ENCODE data around the gene LRRC45. TPM values are rescaled to one million over a fixed set of nuclear protein-coding genes. Genes with fewer than 3 reads are reported as not detected.
A peak's percentile ranks its signal among the peaks of the same experiment; 100 is the strongest.

LRRC45 gene
- total RNA-seq, 2 donors from 2014 or later = 6.1 to 14.2 TPM

- Histone ChIP-seq H3K9me3 (no peaks in the 10 kb centered on the region), H3K27ac (no peak overlapping the region), H3K4me1 (ENCODE audit: control insufficient read depth in 1 of 2, low read depth in 2 of 2) (peaks cover 14 to 23% of the 10 kb centered on the region in 2 donors), H3K27me3 (replicated peaks; ENCODE audit: insufficient read depth) (no peaks in the 10 kb centered on the region), H3K4me3 (peak overlapping the region; percentile 89), H3K36me3 (no peaks in the 10 kb centered on the region)
- no peak for DNase-seq (ENCODE audit: low spot score)
- no peak for ATAC-seq (ENCODE audit: insufficient number of reproducible peaks, low FRiP score, low read depth)
- no peak for TF ChIP-seq CTCF (IDR thresholded peaks at IDR 0.05)
Measured at GRCh38 chr17:82021900-82022309, 1.2 kb upstream of the LRRC45 start.

- H3K9me3 ChIP-seq = no peaks in the 10 kb centered on the region
- no peaks in the 10 kb centered on the region for H3K36me3 ChIP-seq
- DNase-seq (ENCODE audit: low spot score) (no peak), ATAC-seq (ENCODE audit: insufficient number of reproducible peaks, low FRiP score, low read depth) (no peak)
- H3K27me3 ChIP-seq (replicated peaks; ENCODE audit: insufficient read depth) = no peaks in the 10 kb centered on the region
- H3K4me3 ChIP-seq = peak within 1 kb of the TSS; percentile 89
- peaks cover 14 to 23% of the 10 kb centered on the region in 2 donors for H3K4me1 ChIP-seq (ENCODE audit: control insufficient read depth in 1 of 2, low read depth in 2 of 2)
- peak within 1 kb of the TSS; percentile 23 to 63 for H3K27ac ChIP-seq
- no peak for TF ChIP-seq CTCF (IDR thresholded peaks at IDR 0.05)
Measured at GRCh38 chr17:82022310-82022980, 660 bp upstream of the LRRC45 start, which contains the start of gene CENPX. TSS of gene CENPX (minus strand) at chr17:82022878. CDS start at chr17:82022861, 17 bp downstream.

- TF ChIP-seq CTCF (IDR thresholded peaks at IDR 0.05) = no peak
- DNase-seq (ENCODE audit: low spot score) (no peak), ATAC-seq (ENCODE audit: insufficient number of reproducible peaks, low FRiP score, low read depth) (no peak)
- no peak overlapping the region for H3K27ac ChIP-seq
- H3K9me3 ChIP-seq = no peaks in the 10 kb centered on the region
- H3K27me3 ChIP-seq (replicated peaks; ENCODE audit: insufficient read depth) = no peaks in the 10 kb centered on the region
- H3K36me3 ChIP-seq = no peaks in the 10 kb centered on the region
- H3K4me1 ChIP-seq (ENCODE audit: control insufficient read depth in 1 of 2, low read depth in 2 of 2) = peaks cover 14 to 23% of the 10 kb centered on the region in 2 donors
- H3K4me3 ChIP-seq = peak overlapping the region; percentile 89
Measured at GRCh38 chr17:82023447-82024241, 539 bp downstream of the LRRC45 start.

GRCh38 chr17:82024859-82025258, 1.8 kb downstream of the LRRC45 start:
- Histone ChIP-seq H3K27ac (no peak overlapping the region), H3K4me3 (no peak overlapping the region), H3K9me3 (no peaks in the 10 kb centered on the region), H3K4me1 (ENCODE audit: control insufficient read depth in 1 of 2, low read depth in 2 of 2) (peaks cover 14 to 24% of the 10 kb centered on the region in 2 donors), H3K27me3 (replicated peaks; ENCODE audit: insufficient read depth) (no peaks in the 10 kb centered on the region), H3K36me3 (no peaks in the 10 kb centered on the region)
- no peak for TF ChIP-seq CTCF (IDR thresholded peaks at IDR 0.05)
- ATAC-seq (ENCODE audit: insufficient number of reproducible peaks, low FRiP score, low read depth) = no peak
- DNase-seq (ENCODE audit: low spot score) = no peak

GRCh38 chr17:82025401-82026107, 2.4 kb downstream of the LRRC45 start:
- Histone ChIP-seq H3K27ac (no peak overlapping the region), H3K4me1 (ENCODE audit: control insufficient read depth in 1 of 2, low read depth in 2 of 2) (peaks cover 19 to 31% of the 10 kb centered on the region in 2 donors), H3K36me3 (no peaks in the 10 kb centered on the region), H3K9me3 (no peaks in the 10 kb centered on the region), H3K27me3 (replicated peaks; ENCODE audit: insufficient read depth) (no peaks in the 10 kb centered on the region), H3K4me3 (no peak overlapping the region)
- DNase-seq (ENCODE audit: low spot score) = no peak
- TF ChIP-seq CTCF (IDR thresholded peaks at IDR 0.05) = no peak
- no peak for ATAC-seq (ENCODE audit: insufficient number of reproducible peaks, low FRiP score, low read depth)
